ENCODE data around the gene COPB1. TPM values are rescaled to one million over a fixed set of nuclear protein-coding genes. Genes with fewer than 3 reads are reported as not detected.
"Not testable (repeated sequence)": the region's sequence is repeated elsewhere in the genome, so short reads cannot be mapped to it uniquely, and the experiment has no call there.

The COPB1 gene, protein sequence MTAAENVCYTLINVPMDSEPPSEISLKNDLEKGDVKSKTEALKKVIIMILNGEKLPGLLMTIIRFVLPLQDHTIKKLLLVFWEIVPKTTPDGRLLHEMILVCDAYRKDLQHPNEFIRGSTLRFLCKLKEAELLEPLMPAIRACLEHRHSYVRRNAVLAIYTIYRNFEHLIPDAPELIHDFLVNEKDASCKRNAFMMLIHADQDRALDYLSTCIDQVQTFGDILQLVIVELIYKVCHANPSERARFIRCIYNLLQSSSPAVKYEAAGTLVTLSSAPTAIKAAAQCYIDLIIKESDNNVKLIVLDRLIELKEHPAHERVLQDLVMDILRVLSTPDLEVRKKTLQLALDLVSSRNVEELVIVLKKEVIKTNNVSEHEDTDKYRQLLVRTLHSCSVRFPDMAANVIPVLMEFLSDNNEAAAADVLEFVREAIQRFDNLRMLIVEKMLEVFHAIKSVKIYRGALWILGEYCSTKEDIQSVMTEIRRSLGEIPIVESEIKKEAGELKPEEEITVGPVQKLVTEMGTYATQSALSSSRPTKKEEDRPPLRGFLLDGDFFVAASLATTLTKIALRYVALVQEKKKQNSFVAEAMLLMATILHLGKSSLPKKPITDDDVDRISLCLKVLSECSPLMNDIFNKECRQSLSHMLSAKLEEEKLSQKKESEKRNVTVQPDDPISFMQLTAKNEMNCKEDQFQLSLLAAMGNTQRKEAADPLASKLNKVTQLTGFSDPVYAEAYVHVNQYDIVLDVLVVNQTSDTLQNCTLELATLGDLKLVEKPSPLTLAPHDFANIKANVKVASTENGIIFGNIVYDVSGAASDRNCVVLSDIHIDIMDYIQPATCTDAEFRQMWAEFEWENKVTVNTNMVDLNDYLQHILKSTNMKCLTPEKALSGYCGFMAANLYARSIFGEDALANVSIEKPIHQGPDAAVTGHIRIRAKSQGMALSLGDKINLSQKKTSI
- polyA plus RNA-seq (ENCODE audit: insufficient read length in 3 of 3), result 100 to 1,000 TPM; 136 to 149 (median 136) TPM
- long read RNA-seq, donor 1, transcript COPB1-202 (22 exons, 3,382 nt), result major isoform, 10 of 19 reads
- long read RNA-seq, donor 1, partial matches to known transcripts, result 6 of 19 reads
- long read RNA-seq, donor 1, other reads (novel, unspliced or antisense), result 0 of 19 reads
- long read RNA-seq, donor 2, partial matches to known transcripts, result 12 of 17 reads
- long read RNA-seq, donor 2, other reads (novel, unspliced or antisense), result 0 of 17 reads
- long read RNA-seq, donor 3, transcript COPB1-202 (22 exons, 3,382 nt), result major isoform, 11 of 54 reads
- long read RNA-seq, donor 3, partial matches to known transcripts, result 25 of 54 reads
- long read RNA-seq, donor 3, other reads (novel, unspliced or antisense), result 16 of 54 reads
- long read RNA-seq, donor 4, transcript COPB1-202 (22 exons, 3,382 nt), result major isoform, 7 of 15 reads
- long read RNA-seq, donor 4, partial matches to known transcripts, result 7 of 15 reads
- long read RNA-seq, donor 4, other reads (novel, unspliced or antisense), result 0 of 15 reads
- long read RNA-seq, donor 5, result 0 reads
- long read RNA-seq, donor 6, transcript COPB1-202 (22 exons, 3,382 nt), result major isoform, 8 of 29 reads
- long read RNA-seq, donor 6, partial matches to known transcripts, result 20 of 29 reads
- long read RNA-seq, donor 6, other reads (novel, unspliced or antisense), result 0 of 29 reads
- long read RNA-seq, donor 7, transcript COPB1-202 (22 exons, 3,382 nt), result major isoform, 12 of 25 reads
- long read RNA-seq, donor 7, partial matches to known transcripts, result 13 of 25 reads
- long read RNA-seq, donor 7, other reads (novel, unspliced or antisense), result 0 of 25 reads
- long read RNA-seq, donor 8, transcript COPB1-202 (22 exons, 3,382 nt), result major isoform, 28 of 64 reads
- long read RNA-seq, donor 8, partial matches to known transcripts, result 27 of 64 reads
- long read RNA-seq, donor 8, other reads (novel, unspliced or antisense), result 6 of 64 reads
- long read RNA-seq, donor 9, transcript COPB1-202 (22 exons, 3,382 nt), result major isoform, 10 of 40 reads
- long read RNA-seq, donor 9, partial matches to known transcripts, result 22 of 40 reads
- long read RNA-seq, donor 9, other reads (novel, unspliced or antisense), result 5 of 40 reads
- long read RNA-seq, donor 10, transcript COPB1-202 (22 exons, 3,382 nt), result major isoform, 12 of 27 reads
- long read RNA-seq, donor 10, partial matches to known transcripts, result 14 of 27 reads
- long read RNA-seq, donor 10, other reads (novel, unspliced or antisense), result 0 of 27 reads
- long read RNA-seq, donor 11, partial matches to known transcripts, result 8 of 17 reads
- long read RNA-seq, donor 11, other reads (novel, unspliced or antisense), result 6 of 17 reads
- long read RNA-seq, donor 12, partial matches to known transcripts, result 0 of 2 reads
- long read RNA-seq, donor 12, other reads (novel, unspliced or antisense), result 0 of 2 reads
- long read RNA-seq, donor 13, result 0 reads
- long read RNA-seq, donor 14, transcript COPB1-202 (22 exons, 3,382 nt), result major isoform, 9 of 16 reads
- long read RNA-seq, donor 14, partial matches to known transcripts, result 5 of 16 reads
- long read RNA-seq, donor 14, other reads (novel, unspliced or antisense), result 0 of 16 reads
- long read RNA-seq, donor 15, transcript COPB1-202 (22 exons, 3,382 nt), result major isoform, 6 of 6 reads
- long read RNA-seq, donor 15, partial matches to known transcripts, result 0 of 6 reads
- long read RNA-seq, donor 15, other reads (novel, unspliced or antisense), result 0 of 6 reads
- long read RNA-seq, donor 16, transcript COPB1-202 (22 exons, 3,382 nt), result major isoform, 34 of 119 reads
- long read RNA-seq, donor 16, partial matches to known transcripts, result 70 of 119 reads
- long read RNA-seq, donor 16, other reads (novel, unspliced or antisense), result 11 of 119 reads

DNA sequence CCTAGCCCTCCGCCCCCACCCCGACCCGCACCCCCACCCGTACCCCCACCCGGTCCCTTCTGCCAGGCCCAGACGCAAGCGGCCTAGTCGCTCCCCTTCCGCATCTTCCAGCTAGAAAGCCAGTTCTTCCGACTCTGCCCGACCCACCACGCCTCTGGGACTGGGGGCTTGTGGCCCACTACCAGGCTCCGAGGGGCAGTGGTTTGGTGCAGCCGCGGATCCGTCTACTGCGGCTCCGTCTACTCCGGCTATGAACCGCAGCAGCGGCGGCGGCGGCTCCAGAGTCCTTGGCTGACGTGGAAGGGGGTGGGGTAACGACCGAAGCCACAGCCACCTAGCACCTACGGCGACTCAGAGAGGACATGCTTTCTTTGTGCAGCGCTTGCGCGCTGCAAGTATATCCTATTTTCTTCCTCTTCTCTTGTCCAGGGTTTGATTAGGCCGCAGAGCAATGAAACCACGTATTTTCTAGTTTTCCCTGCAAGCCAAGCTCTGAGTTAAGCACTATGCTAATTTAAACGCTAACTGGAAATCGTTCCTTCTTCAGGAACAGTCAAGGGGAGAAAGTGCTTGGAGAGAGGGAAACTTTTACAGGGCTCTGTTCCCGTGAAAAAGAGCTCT is at the start of gene COPB1:
TSS of gene COPB1 (minus strand) at position 252 of the 621 bp plus-strand sequence. CDS start 883 bp downstream, outside the sequence.
- peak; percentile 85 to 96 (median 92) for DNase-seq (ENCODE audit: extremely low read depth in 1 of 11, low read depth in 9 of 11, low spot score in 4 of 11)

DNA sequence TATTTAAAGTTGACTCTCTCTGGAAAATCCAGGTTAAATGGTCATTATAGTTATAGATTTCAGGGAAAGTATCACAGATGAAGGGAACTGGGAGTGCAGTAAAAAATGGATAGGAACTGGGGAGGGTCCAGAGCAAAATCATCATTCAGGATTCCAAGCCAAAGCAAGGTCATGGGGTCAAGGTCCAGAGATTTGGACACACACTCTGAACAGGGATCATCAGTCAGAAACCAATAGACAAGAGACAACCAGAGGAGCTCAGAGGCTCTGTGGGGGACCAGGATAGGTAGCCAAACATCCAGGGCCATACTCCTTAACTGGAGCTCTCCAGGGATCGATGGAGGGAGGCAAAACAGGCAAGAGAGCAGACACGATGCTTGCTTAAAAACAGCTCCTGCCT is 47.8 kb upstream of the COPB1 start:
- no peak for DNase-seq (ENCODE audit: extremely low read depth in 1 of 11, low read depth in 9 of 11, low spot score in 4 of 11)

DNA sequence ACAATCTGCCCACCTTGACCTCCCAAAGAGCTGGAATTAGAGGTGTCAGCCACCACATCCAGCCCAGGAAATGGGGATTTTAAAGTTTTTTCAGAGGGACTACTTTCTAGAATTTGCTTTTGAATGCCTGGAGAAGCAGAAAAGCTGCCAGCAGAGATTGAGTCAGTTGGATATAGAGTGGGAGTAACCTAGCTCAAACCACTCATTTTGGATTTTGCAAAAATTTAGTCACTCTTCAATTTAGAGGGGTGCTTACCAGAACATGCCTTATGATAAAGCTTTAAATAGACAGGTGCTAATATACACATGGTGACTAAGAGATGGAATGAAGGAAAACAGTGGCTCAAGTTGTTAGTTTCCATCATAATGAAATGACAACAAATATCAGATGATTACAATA is 47.1 kb upstream of the COPB1 start:
- DNase-seq (ENCODE audit: extremely low read depth in 1 of 11, low read depth in 9 of 11, low spot score in 4 of 11), result no peak

DNA sequence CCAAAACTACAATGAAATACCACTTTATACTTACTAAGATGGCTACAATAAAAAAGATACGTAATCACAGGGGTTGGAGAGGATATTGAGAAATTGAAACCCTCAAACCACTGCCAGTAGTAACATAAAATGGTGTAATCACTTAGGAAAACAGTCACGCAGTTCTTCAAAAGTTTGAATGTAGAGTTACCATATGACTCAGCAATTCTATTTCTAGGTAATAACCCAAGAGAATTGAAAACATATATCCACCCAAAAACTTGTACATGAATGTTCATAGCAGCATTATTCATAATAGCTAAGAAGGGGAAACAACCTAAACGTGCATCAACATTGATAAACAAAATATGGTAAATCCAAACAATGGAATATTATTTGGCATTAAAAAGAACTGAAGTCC is 45.0 kb upstream of the COPB1 start:
- no peak for DNase-seq (ENCODE audit: extremely low read depth in 1 of 11, low read depth in 9 of 11, low spot score in 4 of 11)

DNA sequence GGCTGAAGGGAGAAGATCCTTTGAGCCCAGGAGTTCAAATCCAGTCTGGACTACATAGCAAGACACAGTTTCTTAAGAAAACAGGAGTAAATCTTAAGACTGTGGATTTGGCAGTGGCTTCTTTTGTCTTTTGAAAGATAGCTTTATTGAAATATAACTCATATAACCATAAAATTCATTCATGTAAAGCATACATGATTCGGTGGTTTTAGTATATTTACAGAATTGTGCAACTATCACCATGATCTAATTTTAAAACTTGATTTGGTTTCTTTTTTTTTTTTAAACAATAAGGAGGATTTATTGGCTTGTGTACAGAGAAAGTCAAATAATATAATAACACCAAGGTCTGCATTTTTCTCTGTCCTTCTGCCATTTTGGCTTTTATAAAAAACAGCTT is 43.6 kb upstream of the COPB1 start:
- DNase-seq (ENCODE audit: extremely low read depth in 1 of 11, low read depth in 9 of 11, low spot score in 4 of 11), result no peak

DNA sequence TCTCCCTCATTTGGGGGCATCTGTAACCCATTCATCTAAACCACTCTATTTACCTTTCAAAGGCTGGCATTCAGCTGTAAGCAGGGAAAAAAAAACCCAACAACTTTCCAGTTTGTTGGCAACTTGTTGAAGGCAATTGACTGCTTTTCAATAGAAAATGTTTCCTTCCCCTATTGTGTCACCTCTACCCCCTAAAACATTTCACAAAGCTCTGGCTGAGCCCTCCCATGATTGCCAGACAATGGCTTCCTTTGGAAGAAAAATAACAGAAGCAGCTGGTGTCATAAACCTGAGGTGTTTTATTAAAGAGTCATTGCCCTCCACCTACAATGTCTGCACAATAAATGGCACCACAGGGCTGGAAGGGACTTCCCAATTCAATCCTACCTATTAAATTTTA is 42.7 kb upstream of the COPB1 start:
- no peak for DNase-seq (ENCODE audit: extremely low read depth in 1 of 11, low read depth in 9 of 11, low spot score in 4 of 11)

DNA sequence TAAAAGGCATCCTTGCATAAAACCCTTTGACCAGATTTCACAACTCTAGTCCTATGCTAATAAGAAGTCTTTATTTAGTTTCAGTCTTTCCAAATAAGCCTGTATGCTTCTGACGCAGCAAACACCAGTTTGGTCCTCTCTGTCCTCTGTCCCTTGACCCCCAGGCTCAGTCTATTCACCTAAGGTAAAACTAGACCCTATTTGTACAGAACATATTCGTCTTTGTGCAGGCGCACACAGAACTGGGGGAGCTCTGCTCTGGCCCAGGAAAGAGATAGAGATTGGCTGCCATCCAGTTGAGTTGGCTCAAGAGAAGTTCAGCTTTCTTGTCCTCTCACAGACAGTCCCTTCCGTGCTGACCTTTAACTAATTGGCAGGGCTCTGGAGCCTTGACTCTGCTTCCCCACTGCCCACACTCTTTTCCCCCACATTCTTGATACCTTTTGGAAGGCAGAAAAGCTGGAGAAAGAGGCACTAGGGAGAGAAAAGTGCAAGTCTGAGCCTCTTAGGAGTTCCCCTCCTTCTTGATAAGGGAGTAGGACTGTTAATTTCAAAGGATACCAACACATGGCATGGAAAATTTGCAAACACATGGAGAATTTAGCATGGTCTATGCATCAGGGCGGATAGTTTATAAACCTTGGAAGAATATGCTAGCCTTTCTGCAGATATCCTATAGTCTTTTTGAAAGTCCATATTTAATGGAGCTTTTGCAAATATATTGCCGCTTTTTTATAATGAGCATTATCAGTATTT is 41.8 kb upstream of the COPB1 start:
- DNase-seq (ENCODE audit: extremely low read depth in 1 of 11, low read depth in 9 of 11, low spot score in 4 of 11), result no peak

DNA sequence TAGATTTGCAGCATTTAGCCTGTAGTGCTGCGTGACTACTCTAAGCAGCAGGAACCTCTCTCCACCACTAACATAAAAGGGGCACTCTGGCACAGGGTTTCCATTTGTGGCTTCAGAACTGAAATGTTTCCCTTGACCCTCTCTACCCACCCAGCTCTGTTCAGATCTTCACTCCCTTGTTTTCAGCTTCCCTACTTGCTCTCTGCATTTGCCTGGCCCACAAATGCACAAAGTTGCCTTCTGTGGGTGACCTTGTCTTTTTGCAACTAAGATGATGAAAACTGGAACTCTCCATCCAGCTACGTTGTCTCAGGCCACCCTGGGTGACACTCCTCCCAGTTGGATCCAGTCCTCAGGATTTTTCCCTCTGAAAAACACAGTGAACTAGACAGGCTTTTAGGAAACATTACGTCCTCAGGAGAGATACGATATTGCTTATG is 40.4 kb upstream of the COPB1 start:
- no peak for DNase-seq (ENCODE audit: extremely low read depth in 1 of 11, low read depth in 9 of 11, low spot score in 4 of 11)

DNA sequence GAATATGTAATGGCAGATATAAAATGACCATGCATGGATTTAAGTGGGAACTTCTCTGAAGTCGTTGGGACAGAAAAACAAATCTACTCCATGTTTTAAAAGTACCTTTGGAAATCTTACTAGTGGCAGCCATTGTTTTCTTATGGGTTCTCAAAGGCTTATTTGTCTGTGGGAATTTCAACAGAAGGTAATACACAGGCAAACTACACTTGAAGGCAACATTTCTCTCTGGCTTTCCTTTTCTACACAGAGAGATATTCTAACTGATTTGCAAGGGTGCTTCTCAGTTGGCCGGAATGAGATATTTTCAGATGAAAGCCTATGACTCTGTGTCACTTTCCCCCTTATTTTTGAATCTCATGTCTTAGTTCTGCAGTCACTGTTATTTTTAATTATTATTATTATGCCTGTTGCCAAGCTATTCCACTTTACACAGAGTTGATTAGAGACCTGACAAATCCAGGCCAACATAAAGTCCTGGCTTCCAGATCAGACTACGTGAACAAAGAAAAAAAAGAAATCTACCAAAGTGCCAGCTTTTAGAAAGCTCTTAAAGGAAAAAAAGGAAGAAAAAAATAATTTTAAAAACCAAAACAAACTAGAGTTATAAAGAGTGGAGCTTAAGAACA is 39.4 kb upstream of the COPB1 start:
- DNase-seq (ENCODE audit: extremely low read depth in 1 of 11, low read depth in 9 of 11, low spot score in 4 of 11), result no peak

DNA sequence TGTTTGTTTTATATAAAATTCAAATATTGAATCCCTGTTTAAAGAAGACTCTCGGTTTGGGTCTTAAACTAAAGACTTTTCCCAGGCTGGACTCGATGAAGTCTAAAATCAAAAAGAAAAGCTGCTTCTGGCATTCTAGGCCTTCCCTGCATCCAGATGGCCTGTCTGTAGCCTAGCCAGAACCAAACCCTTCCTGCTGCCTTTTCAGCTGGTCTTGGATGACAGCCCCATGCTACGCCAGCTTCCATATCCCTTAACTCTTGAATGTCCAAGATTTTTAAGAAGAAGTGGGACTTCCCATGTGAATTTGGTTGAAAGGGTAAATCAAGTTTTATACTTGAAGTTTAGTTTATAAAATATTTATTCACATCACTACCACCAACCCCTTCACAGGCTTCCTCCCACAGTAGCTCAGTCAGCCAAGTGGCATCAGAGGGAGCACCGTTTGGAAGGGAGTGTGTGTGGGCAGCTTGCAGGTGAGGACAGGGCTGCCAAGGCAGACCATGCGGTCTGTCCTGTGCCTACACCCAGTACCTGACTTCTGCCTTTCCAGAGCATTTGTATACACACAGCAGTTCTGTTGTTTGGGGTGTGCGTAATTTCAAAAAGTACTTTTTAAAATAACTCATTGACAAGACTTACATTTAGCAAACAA is 38.8 kb upstream of the COPB1 start:
- DNase-seq (ENCODE audit: extremely low read depth in 1 of 11, low read depth in 9 of 11, low spot score in 4 of 11), result no peak

DNA sequence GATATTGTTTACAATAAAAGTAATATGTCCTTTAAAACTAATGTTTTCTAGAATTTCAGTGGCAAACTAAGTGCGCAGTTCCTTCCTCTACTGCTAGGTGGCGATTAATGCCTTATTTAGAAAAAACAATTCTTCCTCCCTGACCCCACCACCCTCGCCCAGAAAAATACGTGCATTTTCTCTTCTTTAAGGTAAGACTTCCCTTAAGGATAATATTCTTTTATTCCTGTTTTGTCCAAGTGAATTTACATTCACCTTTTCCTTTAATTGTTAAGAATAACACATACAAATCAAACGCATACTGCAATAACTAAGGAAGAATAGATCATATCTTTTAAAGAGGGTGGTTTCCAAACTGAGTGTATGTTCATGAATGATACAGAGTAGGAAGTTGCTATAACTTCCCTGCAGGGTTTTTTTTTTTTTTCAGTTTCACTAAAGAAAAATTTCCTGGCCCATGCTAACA is 37.6 kb upstream of the COPB1 start:
- DNase-seq (ENCODE audit: extremely low read depth in 1 of 11, low read depth in 9 of 11, low spot score in 4 of 11), result peak in 4 of 11 donors; percentile 7 to 15 (median 12)

DNA sequence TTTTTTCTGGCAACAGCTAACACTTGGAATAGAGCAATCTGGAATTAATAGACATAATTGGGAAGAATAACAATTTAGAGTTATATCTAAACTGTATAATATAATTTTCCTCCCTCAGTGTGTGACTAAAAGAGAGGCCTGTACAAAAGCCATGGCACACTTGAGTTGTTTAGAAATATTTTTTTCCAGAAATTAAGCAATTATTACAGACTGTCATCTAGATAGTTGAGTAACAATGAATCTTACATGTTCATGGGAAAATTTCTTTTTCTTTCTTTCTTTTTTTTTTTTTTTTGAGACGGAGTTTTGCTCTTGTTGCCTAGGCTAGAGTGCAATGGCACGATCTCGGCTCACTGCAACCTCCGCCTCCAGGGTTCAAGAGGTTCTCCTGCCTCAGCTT is 35.6 kb upstream of the COPB1 start:
- not testable (repeated sequence) for DNase-seq (ENCODE audit: extremely low read depth in 1 of 11, low read depth in 9 of 11, low spot score in 4 of 11)

DNA sequence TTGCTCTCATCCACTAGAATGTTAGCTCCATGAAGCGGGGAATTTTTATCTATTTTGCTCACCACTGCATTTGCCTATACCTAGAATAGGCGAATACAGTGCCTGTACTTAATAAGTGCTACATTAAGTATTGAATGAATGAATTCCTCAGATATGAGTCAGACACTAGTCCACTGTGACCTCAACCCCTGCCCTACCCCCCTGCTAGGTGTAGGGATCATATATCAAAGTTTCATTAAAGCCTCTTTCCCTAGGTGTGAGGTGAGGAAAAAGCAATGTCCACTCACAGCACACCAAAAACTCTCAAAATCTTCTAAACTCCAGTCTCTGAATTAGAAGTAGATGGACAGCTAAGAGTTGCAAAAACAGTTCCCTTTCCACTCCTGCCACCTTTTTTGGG is 30.3 kb upstream of the COPB1 start:
- DNase-seq (ENCODE audit: extremely low read depth in 1 of 11, low read depth in 9 of 11, low spot score in 4 of 11), result no peak

DNA sequence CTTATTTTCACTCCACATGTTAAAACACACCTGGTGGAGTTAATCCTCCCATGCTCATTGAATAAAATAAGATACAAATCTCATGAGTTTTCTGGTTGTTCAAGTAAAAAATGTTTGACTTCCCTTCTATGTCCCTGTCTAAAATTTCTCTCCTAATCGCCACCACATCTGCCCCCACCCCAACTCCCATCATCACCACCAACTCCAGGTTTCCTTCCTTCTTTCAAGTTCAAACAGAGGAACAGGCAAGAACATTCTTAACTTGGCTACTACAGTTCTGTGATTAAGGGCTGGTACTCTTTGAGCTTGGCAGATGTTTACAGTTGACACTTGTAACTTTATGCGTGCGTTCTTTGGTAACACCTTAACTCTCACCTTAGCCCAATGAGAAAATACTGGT is 29.7 kb upstream of the COPB1 start:
- DNase-seq (ENCODE audit: extremely low read depth in 1 of 11, low read depth in 9 of 11, low spot score in 4 of 11), result no peak
